ENCODE data around the gene RIN2. TPM values are rescaled to one million over a fixed set of nuclear protein-coding genes. Genes with fewer than 3 reads are reported as not detected.
A peak's percentile ranks its signal among the peaks of the same experiment; 100 is the strongest.

The RIN2 gene
- total and polyA plus RNA-seq, 2 experiments from 2014 or later, result 18.4 to 42.4 TPM

- Histone ChIP-seq H3K27ac (peak overlapping the region; percentile 93), H3K36me3 (no peaks in the 10 kb centered on the region), H3K4me3 (no peak overlapping the region)
Observed at GRCh38 chr20:19785173-19785982, 27.3 kb downstream of the RIN2 start.

DNA sequence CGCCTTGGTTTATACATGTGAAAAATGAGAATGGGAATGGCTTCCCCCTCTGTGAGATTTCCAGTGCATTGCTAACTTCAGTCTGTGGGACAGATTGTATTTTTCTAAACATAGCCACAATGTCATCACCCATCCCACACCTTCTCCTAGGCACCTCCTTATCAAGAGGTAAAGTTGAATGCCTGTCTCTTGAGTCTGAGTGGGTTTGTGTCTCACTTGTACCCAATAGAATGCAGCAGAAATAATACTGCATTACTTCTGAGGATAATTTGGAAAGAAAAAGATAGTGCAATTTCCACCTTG is 27.9 kb downstream of the RIN2 start:
- no peaks in the 10 kb centered on the region for H3K27me3 ChIP-seq
- no peak overlapping the region for H3K4me3 ChIP-seq
- TF ChIP-seq, protein P1, sequence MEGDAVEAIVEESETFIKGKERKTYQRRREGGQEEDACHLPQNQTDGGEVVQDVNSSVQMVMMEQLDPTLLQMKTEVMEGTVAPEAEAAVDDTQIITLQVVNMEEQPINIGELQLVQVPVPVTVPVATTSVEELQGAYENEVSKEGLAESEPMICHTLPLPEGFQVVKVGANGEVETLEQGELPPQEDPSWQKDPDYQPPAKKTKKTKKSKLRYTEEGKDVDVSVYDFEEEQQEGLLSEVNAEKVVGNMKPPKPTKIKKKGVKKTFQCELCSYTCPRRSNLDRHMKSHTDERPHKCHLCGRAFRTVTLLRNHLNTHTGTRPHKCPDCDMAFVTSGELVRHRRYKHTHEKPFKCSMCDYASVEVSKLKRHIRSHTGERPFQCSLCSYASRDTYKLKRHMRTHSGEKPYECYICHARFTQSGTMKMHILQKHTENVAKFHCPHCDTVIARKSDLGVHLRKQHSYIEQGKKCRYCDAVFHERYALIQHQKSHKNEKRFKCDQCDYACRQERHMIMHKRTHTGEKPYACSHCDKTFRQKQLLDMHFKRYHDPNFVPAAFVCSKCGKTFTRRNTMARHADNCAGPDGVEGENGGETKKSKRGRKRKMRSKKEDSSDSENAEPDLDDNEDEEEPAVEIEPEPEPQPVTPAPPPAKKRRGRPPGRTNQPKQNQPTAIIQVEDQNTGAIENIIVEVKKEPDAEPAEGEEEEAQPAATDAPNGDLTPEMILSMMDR (IDR thresholded peaks at IDR 0.05; ENCODE audit: low read depth, low read length), result no peak
- no peaks in the 10 kb centered on the region for H3K9me3 ChIP-seq (ENCODE audit: low read depth)
- peak overlapping the region; percentile 93 for H3K27ac ChIP-seq
- DNase-seq (ENCODE audit: low read depth in 1 of 2, low spot score in 1 of 2), result peak in 1 of 2 donors; percentile 93
- H3K36me3 ChIP-seq, result no peaks in the 10 kb centered on the region
- H3K4me1 ChIP-seq (ENCODE audit: low read depth), result peaks cover 33% of the 10 kb centered on the region

More at GRCh38 chr20:19785173-19785982, 27.3 kb downstream of the RIN2 start:
- TF ChIP-seq, protein P1 (IDR thresholded peaks at IDR 0.05; ENCODE audit: low read depth, low read length), result no peak
- no peaks in the 10 kb centered on the region for H3K27me3 ChIP-seq
- H3K9me3 ChIP-seq (ENCODE audit: low read depth), result no peaks in the 10 kb centered on the region
- peaks cover 35% of the 10 kb centered on the region for H3K4me1 ChIP-seq (ENCODE audit: low read depth)
- peak in 1 of 2 donors; percentile 76 for DNase-seq (ENCODE audit: low read depth in 1 of 2, low spot score in 1 of 2)

- no peak overlapping the region for H3K4me3 ChIP-seq
- DNase-seq (ENCODE audit: low read depth in 1 of 2, low spot score in 1 of 2), result peak in 1 of 2 donors; percentile 95
Observed at GRCh38 chr20:19786311-19786710, 28.3 kb downstream of the RIN2 start.

GRCh38 chr20:19787366-19787765 is 29.3 kb downstream of the RIN2 start:
- Histone ChIP-seq H3K27ac (peak overlapping the region; percentile 93), H3K4me3 (no peak overlapping the region), H3K4me1 (ENCODE audit: low read depth) (peaks cover 41% of the 10 kb centered on the region), H3K36me3 (no peaks in the 10 kb centered on the region), H3K9me3 (ENCODE audit: low read depth) (no peaks in the 10 kb centered on the region), H3K27me3 (no peaks in the 10 kb centered on the region)
- DNase-seq (ENCODE audit: low read depth in 1 of 2, low spot score in 1 of 2), result no peak
- TF ChIP-seq, protein P1 (IDR thresholded peaks at IDR 0.05; ENCODE audit: low read depth, low read length), result no peak

More at GRCh38 chr20:19786311-19786710, 28.3 kb downstream of the RIN2 start:
- Histone ChIP-seq H3K27me3 (no peaks in the 10 kb centered on the region), H3K4me1 (ENCODE audit: low read depth) (peaks cover 33% of the 10 kb centered on the region), H3K27ac (peak overlapping the region; percentile 93), H3K36me3 (no peaks in the 10 kb centered on the region), H3K9me3 (ENCODE audit: low read depth) (no peaks in the 10 kb centered on the region)
- TF ChIP-seq, protein P1 (IDR thresholded peaks at IDR 0.05; ENCODE audit: low read depth, low read length), result no peak

DNA sequence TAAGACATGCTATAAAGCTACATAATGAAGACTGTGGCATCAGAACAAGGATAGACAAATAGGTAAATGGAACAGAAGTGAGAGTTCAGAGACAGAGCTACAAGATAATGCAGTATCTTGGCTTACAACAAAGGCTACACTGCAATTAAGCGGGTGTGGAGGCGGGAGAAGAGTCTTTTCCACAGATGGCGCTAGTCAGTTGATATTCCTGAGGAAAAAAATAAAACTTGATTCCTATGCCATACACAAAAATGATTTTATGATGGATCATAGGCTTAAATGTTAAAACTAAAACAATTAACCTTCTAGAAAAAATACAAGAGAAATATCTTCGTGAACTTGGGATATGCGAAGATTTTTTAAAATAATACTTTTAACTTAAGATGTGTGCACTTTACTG is 31.0 kb downstream of the RIN2 start:
- Histone ChIP-seq H3K4me3 (no peak overlapping the region), H3K4me1 (ENCODE audit: low read depth) (peaks cover 35% of the 10 kb centered on the region), H3K9me3 (ENCODE audit: low read depth) (no peaks in the 10 kb centered on the region), H3K27me3 (no peaks in the 10 kb centered on the region), H3K27ac (no peak overlapping the region), H3K36me3 (no peaks in the 10 kb centered on the region)
- TF ChIP-seq, protein P1 (IDR thresholded peaks at IDR 0.05; ENCODE audit: low read depth, low read length), result no peak
- DNase-seq (ENCODE audit: low read depth in 1 of 2, low spot score in 1 of 2), result no peak
